Kidney capillary endothelial cell (primary cell): ENCODE measurements around the gene TENM4.
"Not testable (repeated sequence)": the region's sequence is repeated elsewhere in the genome, so short reads cannot be mapped to it uniquely, and the experiment has no call there.

ENCODE experiments used
- DNase-seq: peaks from one replicate; pipeline ENCODE4 v3.0.0-alpha.2; 2018; ENCODE audit warnings: low spot score

Gene TENM4

GRCh38 chr11:79206951-79207350 lies 233.9 kb downstream of the TENM4 start:
- DNase-seq: no peak

GRCh38 chr11:79205786-79206185 lies 235.0 kb downstream of the TENM4 start:
- DNase-seq: no peak

DNA sequence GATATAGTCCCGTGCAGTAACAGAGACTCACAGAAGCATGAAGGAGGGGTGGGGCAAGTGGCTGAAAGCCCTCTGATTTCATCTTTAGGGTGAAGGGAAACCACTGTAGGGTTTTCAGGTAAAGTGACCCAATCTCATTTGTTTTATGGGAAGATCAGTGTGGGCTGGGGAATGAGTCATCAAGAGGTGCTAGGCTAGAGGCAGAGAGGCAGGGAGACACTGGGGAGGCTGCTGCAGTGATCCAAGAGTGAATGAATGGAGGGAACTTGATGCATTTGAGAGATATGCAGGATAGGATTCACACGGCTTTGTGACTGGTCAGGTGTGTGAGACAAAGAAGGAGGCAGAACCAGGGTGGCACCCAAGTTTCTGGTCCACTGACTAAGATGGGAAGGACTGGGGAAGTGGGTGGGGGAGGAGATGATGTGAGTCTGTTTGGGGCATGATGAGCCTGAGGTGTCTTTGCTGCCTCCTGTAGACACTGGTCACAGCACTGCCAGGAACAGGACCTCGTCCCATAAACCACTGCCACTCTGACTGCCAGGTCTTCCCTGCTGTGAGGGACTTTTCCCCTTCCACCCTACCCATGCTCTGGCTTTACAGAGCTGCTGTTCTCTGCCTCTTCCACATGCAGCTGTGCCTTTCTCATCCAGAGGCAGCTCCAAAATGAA lies 239.0 kb downstream of the TENM4 start:
- no peak for DNase-seq

DNA sequence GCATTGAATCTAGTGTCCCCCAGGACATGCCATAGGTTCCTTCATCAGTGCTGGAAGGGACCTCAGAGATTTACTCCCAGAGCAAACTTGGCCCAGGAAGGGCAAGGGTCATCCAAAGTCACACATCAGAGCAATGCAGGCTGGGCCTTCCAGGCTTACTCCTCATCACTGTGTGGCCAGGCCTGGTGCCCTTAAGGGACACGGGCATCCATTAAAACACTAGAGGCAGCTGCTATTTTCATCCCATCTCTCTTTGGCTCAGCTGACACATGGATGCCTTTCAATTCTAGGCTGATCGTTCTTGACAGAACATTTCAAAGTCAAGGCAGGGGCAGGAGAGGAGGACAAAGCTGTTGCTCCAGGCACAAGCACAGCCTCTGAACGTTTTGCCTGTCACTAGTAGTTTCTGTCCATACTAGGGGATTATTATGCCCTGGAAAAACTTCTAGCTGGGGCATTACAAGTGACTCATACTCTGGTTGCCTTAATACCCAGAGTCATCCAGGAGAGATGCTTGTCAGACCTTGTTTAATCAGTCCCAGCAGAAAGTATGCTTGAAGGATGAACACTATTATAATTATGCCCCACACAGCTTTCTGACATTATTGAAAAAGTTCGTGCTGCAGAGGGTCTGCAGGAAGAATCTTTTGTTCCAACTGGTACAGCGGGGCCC lies 240.3 kb downstream of the TENM4 start:
- DNase-seq: no peak

- no peak for DNase-seq
These were observed 241.0 kb downstream of the TENM4 start for GRCh38 chr11:79199729-79200354.

- no peak for DNase-seq
These were observed 242.0 kb downstream of the TENM4 start for GRCh38 chr11:79198898-79199250.

- DNase-seq: no peak
These were observed 242.5 kb downstream of the TENM4 start for GRCh38 chr11:79198203-79198897.

- no peak for DNase-seq
These were observed 243.9 kb downstream of the TENM4 start for GRCh38 chr11:79196950-79197349.

- DNase-seq: no peak
These were observed 245.6 kb downstream of the TENM4 start for GRCh38 chr11:79195209-79195608.

GRCh38 chr11:79193663-79194310 lies 247.0 kb downstream of the TENM4 start:
- DNase-seq: no peak

DNA sequence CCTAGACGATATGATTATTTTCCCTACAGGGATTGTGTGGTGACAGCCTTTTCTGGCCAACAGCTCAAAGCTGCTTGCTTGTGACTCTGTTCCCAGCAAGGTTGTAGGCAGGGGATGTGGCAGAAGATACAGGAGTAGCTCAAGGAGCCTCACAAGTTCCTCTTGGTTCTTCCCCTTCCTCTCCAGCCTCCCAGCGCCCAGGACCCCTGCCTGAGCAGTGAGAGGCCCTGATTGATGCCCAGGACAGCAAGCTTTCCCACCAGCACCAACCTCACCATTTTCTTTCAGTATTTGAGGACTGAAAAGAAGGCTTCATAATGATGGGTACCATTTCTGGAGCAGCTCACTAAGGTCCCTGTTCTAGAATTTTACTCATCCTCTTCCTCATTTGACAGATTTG lies 248.0 kb downstream of the TENM4 start:
- DNase-seq: no peak

DNA sequence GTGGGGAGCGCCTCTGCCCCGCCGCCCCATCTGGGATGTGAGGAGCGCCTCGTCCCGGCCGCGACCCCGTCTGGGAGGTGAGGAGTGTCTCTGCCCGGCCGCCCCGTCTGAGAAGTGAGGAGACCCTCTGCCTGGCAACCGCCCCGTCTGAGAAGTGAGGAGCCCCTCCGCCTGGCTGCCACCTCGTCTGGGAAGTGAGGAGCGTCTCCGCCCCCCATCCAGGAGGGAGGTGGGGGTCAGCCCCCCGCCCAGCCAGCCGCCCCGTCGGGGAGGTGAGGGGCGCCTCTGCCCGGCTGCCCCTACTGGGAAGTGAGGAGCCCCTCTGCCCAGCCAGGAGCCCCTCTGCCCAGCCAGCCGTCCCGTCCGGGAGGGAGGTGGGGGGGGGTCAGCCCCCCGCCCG lies 249.1 kb downstream of the TENM4 start:
- DNase-seq: not testable (repeated sequence)

- DNase-seq: not testable (repeated sequence)
These were observed 250.3 kb downstream of the TENM4 start for GRCh38 chr11:79190553-79190952.

DNA sequence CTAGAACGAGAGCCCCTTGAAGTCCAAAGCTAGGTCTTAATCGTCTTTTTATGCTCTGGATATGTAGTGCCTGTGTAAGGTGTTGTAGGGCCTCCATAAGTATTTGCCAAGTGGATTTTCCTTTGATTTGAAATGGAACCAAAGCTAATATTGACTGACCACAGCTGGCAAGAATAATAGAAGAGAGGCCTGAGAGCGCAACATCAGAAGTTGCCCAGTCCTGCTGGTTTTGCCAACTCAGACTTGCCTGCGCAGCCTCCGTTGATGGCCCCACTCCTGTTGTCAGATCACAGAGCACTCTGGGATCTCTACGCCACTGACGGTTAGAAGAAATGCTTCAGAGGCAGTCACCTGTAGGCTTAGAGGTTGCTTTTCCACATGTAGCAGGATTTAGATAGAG lies 251.2 kb downstream of the TENM4 start:
- DNase-seq: no peak

GRCh38 chr11:79189055-79189454 lies 251.8 kb downstream of the TENM4 start:
- DNase-seq: no peak

DNA sequence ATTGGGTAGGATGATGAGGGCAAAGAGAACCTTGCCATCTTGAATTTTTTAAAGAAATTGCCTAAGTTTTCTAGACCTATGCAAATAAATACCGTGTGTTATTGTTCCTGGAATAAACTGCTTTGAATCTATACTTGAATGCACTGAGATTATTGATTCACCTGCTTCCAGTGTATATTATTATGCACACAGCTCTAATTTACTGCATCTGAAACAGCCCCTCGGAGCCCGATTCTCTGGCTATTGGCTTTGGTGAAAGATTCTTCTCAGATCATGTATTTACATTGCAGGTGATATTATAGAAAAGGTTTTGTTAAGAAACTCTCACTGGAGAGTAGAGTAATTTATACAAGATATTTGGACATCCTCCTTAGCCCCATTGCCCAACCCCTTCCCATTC lies 254.2 kb downstream of the TENM4 start:
- DNase-seq: no peak

DNA sequence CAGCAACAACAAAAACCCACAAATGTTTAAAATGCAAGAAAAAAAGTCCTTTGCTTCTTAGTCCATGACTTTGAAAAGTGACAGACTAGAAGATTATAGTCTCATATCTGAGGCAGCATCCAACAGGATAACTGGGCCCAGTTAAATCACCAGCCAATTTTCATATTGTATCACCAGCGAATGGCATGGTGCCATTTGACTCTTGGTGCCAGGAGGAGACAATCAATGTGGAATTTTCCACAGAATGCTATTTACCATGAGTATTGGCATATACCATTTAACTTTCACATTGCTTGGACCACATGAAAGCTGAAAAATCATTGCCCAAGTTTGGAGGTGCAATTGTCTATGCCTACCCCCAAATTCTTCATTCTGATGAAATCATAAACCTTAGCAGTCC lies 255.5 kb downstream of the TENM4 start:
- DNase-seq: no peak

DNA sequence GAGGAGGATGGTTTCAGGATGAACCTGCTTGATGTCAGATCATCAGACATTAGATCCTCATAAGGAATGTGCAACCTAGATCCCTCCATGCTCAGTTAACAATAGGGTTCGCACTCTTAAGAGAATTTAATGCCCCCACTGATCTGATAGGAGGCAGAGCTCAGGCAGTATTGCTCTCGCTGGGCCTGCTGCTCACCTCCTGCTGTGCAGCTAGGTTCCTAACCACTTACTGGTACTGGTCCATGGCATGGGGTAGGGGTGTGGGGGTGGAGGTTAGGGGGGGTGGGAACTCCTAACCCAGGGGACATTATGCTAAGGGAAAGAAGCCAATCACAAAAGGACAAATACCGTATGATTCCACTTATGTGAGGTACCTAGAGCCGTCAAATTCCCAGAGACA lies 256.5 kb downstream of the TENM4 start:
- no peak for DNase-seq

- DNase-seq: no peak
These were observed 258.0 kb downstream of the TENM4 start for GRCh38 chr11:79182794-79183193.

- DNase-seq: no peak
These were observed 261.7 kb downstream of the TENM4 start for GRCh38 chr11:79179087-79179486.

GRCh38 chr11:79174045-79175008 lies 266.5 kb downstream of the TENM4 start:
- DNase-seq: no peak
